H9 (cell line): ENCODE data around the gene SERPINA3. TPM values are rescaled to one million over a fixed set of nuclear protein-coding genes. Genes with fewer than 3 reads are reported as not detected.

Source experiments
- DNase-seq: peaks from one replicate; pipeline ENCODE4 v3.0.0-alpha.2; 2017
- H2AFZ ChIP-seq: one replicate; pipeline ENCODE4 v1.6.1; 2013; ENCODE audit warnings: mild to moderate bottlenecking, low read length, control low read depth, moderate library complexity
- H2AK5ac ChIP-seq: 2 replicates; pipeline ENCODE4 v1.6.1; 2013; ENCODE audit warnings: low read length, control low read depth, mixed read lengths; ENCODE audit not compliant: insufficient read length
- H2BK120ac ChIP-seq: one replicate; pipeline ENCODE4 v1.6.1; 2013; ENCODE audit warnings: low read depth, mild to moderate bottlenecking, low read length, control low read depth, inconsistent platforms; ENCODE audit not compliant: poor library complexity, severe bottlenecking
- H2BK12ac ChIP-seq: 2 replicates; pipeline ENCODE4 v1.6.1; 2013; ENCODE audit warnings: low read length, control low read depth, mixed read lengths, low read depth; ENCODE audit not compliant: insufficient read length
- H2BK15ac ChIP-seq: 2 replicates; pipeline ENCODE4 v1.6.1; 2013; ENCODE audit warnings: low read depth, low read length, control low read depth
- H2BK20ac ChIP-seq: one replicate; pipeline ENCODE4 v1.6.1; 2013; ENCODE audit warnings: low read depth, mild to moderate bottlenecking, low read length, control low read depth, inconsistent platforms; ENCODE audit not compliant: poor library complexity, severe bottlenecking
- H2BK5ac ChIP-seq: 2 replicates; pipeline ENCODE4 v1.6.1; 2013; ENCODE audit warnings: low read length, control low read depth, mixed read lengths; ENCODE audit not compliant: insufficient read length
- H3K14ac ChIP-seq: 2 replicates; pipeline ENCODE4 v1.6.1; 2013; ENCODE audit warnings: low read length, control low read depth; ENCODE audit not compliant: insufficient read depth
- H3K18ac ChIP-seq: 2 replicates; pipeline ENCODE4 v1.6.1; 2013; ENCODE audit warnings: low read depth, mild to moderate bottlenecking, mixed read lengths, low read length, control low read depth; ENCODE audit not compliant: insufficient read length
- H3K23ac ChIP-seq: 2 replicates; pipeline ENCODE4 v1.6.1; 2013; ENCODE audit warnings: low read length, control low read depth, mixed read lengths, low read depth; ENCODE audit not compliant: insufficient read length
- H3K23me2 ChIP-seq: 2 replicates; pipeline ENCODE4 v1.6.1; 2013; ENCODE audit warnings: low read depth, mild to moderate bottlenecking, mixed read lengths, low read length, control low read depth; ENCODE audit not compliant: insufficient read length, poor library complexity, severe bottlenecking
- H3K27ac ChIP-seq: 2 replicates; pipeline ENCODE4 v1.5.1; 2013; ENCODE audit warnings: low read length, control low read depth, mixed read lengths, low read depth; ENCODE audit not compliant: insufficient read length
- H3K27me3 ChIP-seq: 2 replicates; pipeline ENCODE4 v1.6.1; 2013; ENCODE audit warnings: low read length, control low read depth, inconsistent platforms; ENCODE audit not compliant: insufficient read depth
- H3K4ac ChIP-seq: 2 replicates; pipeline ENCODE4 v1.6.1; 2013; ENCODE audit warnings: low read depth, mild to moderate bottlenecking, control low read depth, inconsistent platforms, low read length, moderate library complexity
- H3K4me1 ChIP-seq: 2 replicates; pipeline ENCODE4 v1.6.1; 2013; ENCODE audit warnings: low read length, control low read depth, inconsistent platforms; ENCODE audit not compliant: insufficient read depth
- H3K4me2 ChIP-seq: 2 replicates; pipeline ENCODE4 v1.6.1; 2013; ENCODE audit warnings: low read length, control low read depth, mixed read lengths; ENCODE audit not compliant: insufficient read length, insufficient read depth
- H3K56ac ChIP-seq: 2 replicates; pipeline ENCODE4 v1.6.1; 2013; ENCODE audit warnings: low read depth, mild to moderate bottlenecking, mixed read lengths, low read length, control low read depth; ENCODE audit not compliant: insufficient read length
- H3K79me1 ChIP-seq: 2 replicates; pipeline ENCODE4 v1.6.1; 2013; ENCODE audit warnings: low read depth, mild to moderate bottlenecking, moderate library complexity, low read length, control low read depth, inconsistent platforms; ENCODE audit not compliant: insufficient read depth, poor library complexity, severe bottlenecking
- H3K79me2 ChIP-seq: 2 replicates; pipeline ENCODE4 v1.6.1; 2013; ENCODE audit warnings: low read length, control low read depth, inconsistent platforms; ENCODE audit not compliant: insufficient read depth
- H3K9ac ChIP-seq: 2 replicates; pipeline ENCODE4 v1.6.1; 2013; ENCODE audit warnings: low read length, control low read depth, mixed read lengths; ENCODE audit not compliant: insufficient read length; ENCODE audit errors: extremely low read depth
- H3K9me3 ChIP-seq: one replicate; pipeline ENCODE4 v1.6.1; 2013; ENCODE audit warnings: low read depth, low read length, inconsistent platforms; ENCODE audit not compliant: control insufficient read depth
- H3T11ph ChIP-seq: one replicate; pipeline ENCODE4 v1.6.1; 2013; ENCODE audit warnings: mild to moderate bottlenecking, low read length, control low read depth, inconsistent platforms
- H4K20me1 ChIP-seq: one replicate; pipeline ENCODE4 v1.6.1; 2013; ENCODE audit not compliant: control insufficient read depth, insufficient read length, insufficient read depth
- H4K5ac ChIP-seq: 2 replicates; pipeline ENCODE4 v1.6.1; 2013; ENCODE audit warnings: low read depth, mild to moderate bottlenecking, mixed read lengths, low read length, control low read depth; ENCODE audit not compliant: insufficient read length
- H4K8ac ChIP-seq: replicated peaks from 2 replicates; pipeline ENCODE4 v1.6.1; 2013; ENCODE audit warnings: low read length, control low read depth, mixed read lengths, low read depth; ENCODE audit not compliant: insufficient read length
- H4K91ac ChIP-seq: 2 replicates; pipeline ENCODE4 v1.6.1; 2013; ENCODE audit warnings: low read depth, mild to moderate bottlenecking, moderate library complexity, mixed read lengths, low read length, control low read depth; ENCODE audit not compliant: insufficient read length
- H3K27ac Mint-ChIP-seq, 3 experiments: 2 replicates in 2 of 3; 3 replicates in 1 of 3; pipeline ENCODE4 v1.8.0; 2020 to 2021; ENCODE audit warnings: mixed read lengths in 3 of 3, mild to moderate bottlenecking in 1 of 3, moderate library complexity in 1 of 3
- H3K27me3 Mint-ChIP-seq: 2 replicates; pipeline ENCODE4 v1.8.0; 2021; ENCODE audit warnings: low read depth, mild to moderate bottlenecking, moderate library complexity, mixed read lengths
- H3K36me3 Mint-ChIP-seq, 3 experiments: 2 replicates in 2 of 3; 3 replicates in 1 of 3; pipeline ENCODE4 v1.8.0; 2020 to 2021; ENCODE audit warnings: low read depth in 3 of 3, mixed read lengths in 3 of 3; ENCODE audit not compliant: insufficient read depth in 1 of 3
- H3K4me1 Mint-ChIP-seq, 2 experiments: 2 replicates each; pipeline ENCODE4 v1.8.0; 2020; ENCODE audit warnings: mixed read lengths in 2 of 2
- H3K4me3 Mint-ChIP-seq, 2 experiments: 2 replicates in 1 of 2; 3 replicates in 1 of 2; pipeline ENCODE4 v1.8.0; 2020 to 2021; ENCODE audit warnings: mild to moderate bottlenecking in 2 of 2, mixed read lengths in 2 of 2, moderate library complexity in 1 of 2
- H3K9me3 Mint-ChIP-seq, 2 experiments: 2 replicates in 1 of 2; 3 replicates in 1 of 2; pipeline ENCODE4 v1.8.0; 2020; ENCODE audit warnings: mild to moderate bottlenecking in 2 of 2, mixed read lengths in 2 of 2, moderate library complexity in 1 of 2
- WGBS: extraction: QIAGEN DNeasy Blood & Tissue Kit; methylation state at CpG from one replicate; pipeline ENCODE4 v1.1.7; 2013; ENCODE audit warnings: missing lambda C conversion rate, low lambda C conversion rate, mixed read lengths; ENCODE audit not compliant: insufficient read length; ENCODE audit errors: extremely low coverage; 5-methylcytosine and 5-hydroxymethylcytosine counted together
- total RNA-seq: library from RNA; stranded (reverse); gene quantifications from 2 replicates; pipeline ENCODE4 v1.2.1, GENCODE V29; 2021
- TF ChIP-seq, protein P1 (sequence below): fragments of 200-600 bp; sonication (generic); conservative IDR thresholded peaks from 3 replicates; pipeline ENCODE4 v1.8.0; 2021; ENCODE audit warnings: antibody characterized with exemption, mild to moderate bottlenecking

The SERPINA3 gene
- total RNA-seq, 1 experiment from 2014 or later = not detected

- H3K36me3 Mint-ChIP-seq = peaks cover 2 to 11% (median 6%) of the 10 kb centered on the region in 3 experiments; a peak in 5 of 7 replicates
- Histone ChIP-seq H3K56ac (no peak overlapping the region), H2AK5ac (no peak overlapping the region), H3T11ph (no peak overlapping the region), H4K20me1 (no peaks in the 10 kb centered on the region), H4K5ac (no peak overlapping the region), H2BK20ac (no peak overlapping the region), H3K27me3 (no peaks in the 10 kb centered on the region), H3K27ac (no peak overlapping the region), H2BK5ac (no peak overlapping the region), H2BK15ac (no peak overlapping the region), H3K4me2 (no peak overlapping the region), H2BK120ac (no peak overlapping the region), H3K79me2 (no peaks in the 10 kb centered on the region), H4K91ac (no peak overlapping the region), H3K79me1 (no peaks in the 10 kb centered on the region), H3K18ac (no peak overlapping the region), H3K4ac (no peak overlapping the region), H3K4me1 (no peaks in the 10 kb centered on the region), H2BK12ac (no peak overlapping the region), H2AFZ (no peak overlapping the region), H3K9me3 (peaks cover 4% of the 10 kb centered on the region), H3K23ac (no peak overlapping the region), H3K14ac (no peak overlapping the region), H3K23me2 (no peaks in the 10 kb centered on the region), H4K8ac (no peak overlapping the region), H3K9ac (no peak overlapping the region)
- peaks cover 14% of the 10 kb centered on the region for H3K27me3 Mint-ChIP-seq
- no CpG with 5 or more reads among the region's 4 CpGs for WGBS
- H3K9me3 Mint-ChIP-seq = peaks cover 16 to 19% of the 10 kb centered on the region in 2 experiments
- no peaks in the 10 kb centered on the region for H3K4me1 Mint-ChIP-seq
- TF ChIP-seq, protein P1, sequence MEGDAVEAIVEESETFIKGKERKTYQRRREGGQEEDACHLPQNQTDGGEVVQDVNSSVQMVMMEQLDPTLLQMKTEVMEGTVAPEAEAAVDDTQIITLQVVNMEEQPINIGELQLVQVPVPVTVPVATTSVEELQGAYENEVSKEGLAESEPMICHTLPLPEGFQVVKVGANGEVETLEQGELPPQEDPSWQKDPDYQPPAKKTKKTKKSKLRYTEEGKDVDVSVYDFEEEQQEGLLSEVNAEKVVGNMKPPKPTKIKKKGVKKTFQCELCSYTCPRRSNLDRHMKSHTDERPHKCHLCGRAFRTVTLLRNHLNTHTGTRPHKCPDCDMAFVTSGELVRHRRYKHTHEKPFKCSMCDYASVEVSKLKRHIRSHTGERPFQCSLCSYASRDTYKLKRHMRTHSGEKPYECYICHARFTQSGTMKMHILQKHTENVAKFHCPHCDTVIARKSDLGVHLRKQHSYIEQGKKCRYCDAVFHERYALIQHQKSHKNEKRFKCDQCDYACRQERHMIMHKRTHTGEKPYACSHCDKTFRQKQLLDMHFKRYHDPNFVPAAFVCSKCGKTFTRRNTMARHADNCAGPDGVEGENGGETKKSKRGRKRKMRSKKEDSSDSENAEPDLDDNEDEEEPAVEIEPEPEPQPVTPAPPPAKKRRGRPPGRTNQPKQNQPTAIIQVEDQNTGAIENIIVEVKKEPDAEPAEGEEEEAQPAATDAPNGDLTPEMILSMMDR = no peak
- H3K27ac Mint-ChIP-seq = no peak overlapping the region
- no peak overlapping the region for H3K4me3 Mint-ChIP-seq
- no peak for DNase-seq
Observed at GRCh38 chr14:94623422-94623809, 11.2 kb downstream of the SERPINA3 start.
